HepG2 (cell line): ENCODE data around the gene ARHGAP5. TPM values are rescaled to one million over a fixed set of nuclear protein-coding genes. Genes with fewer than 3 reads are reported as not detected.

Experiments used
- CBX2 ChIP-seq, 2 experiments: fragments of 200-600 bp in 1 of 2; sonication (generic); formaldehyde crosslinking in 1 of 2; IDR thresholded peaks; 2 replicates each; pipeline versions ENCODE4 v1.7.0 to v1.8.1; 2018 to 2022; ENCODE audit warnings: low read depth in 2 of 2, low read length in 1 of 2, mild to moderate bottlenecking in 1 of 2, missing genetic modification reagents in 1 of 2
- CCAR2 ChIP-seq: fragments of 200-400 bp; formaldehyde crosslinking; optimal IDR thresholded peaks from 2 replicates; pipeline ENCODE3; 2018; ENCODE audit warnings: low read depth, mild to moderate bottlenecking, low read length, moderate library complexity
- HMG20B ChIP-seq: conservative IDR thresholded peaks from 2 replicates; pipeline ENCODE4 v1.6.1; 2016; ENCODE audit warnings: missing genetic modification reagents, missing compliant biosample characterization
- HOXD1 ChIP-seq: sonication (generic); formaldehyde crosslinking; IDR thresholded peaks from 2 replicates; pipeline ENCODE4 v1.5.0; 2020; ENCODE audit warnings: missing genetic modification reagents
- MBD4 ChIP-seq: IDR thresholded peaks from 2 replicates; pipeline ENCODE4 v1.6.1; 2012; ENCODE audit warnings: low read length, inconsistent platforms, borderline replicate concordance
- POLR2AphosphoS2 ChIP-seq: IDR thresholded peaks from 2 replicates; pipeline ENCODE4 v1.6.1; 2011; ENCODE audit warnings: low read depth, low read length, improper control_type of control experiment
- SCMH1 ChIP-seq: sonication (generic); formaldehyde crosslinking; IDR thresholded peaks from 2 replicates; pipeline ENCODE4 v1.9.0; 2021; ENCODE audit warnings: missing genetic modification reagents, mild to moderate bottlenecking, borderline replicate concordance
- SMAD3 ChIP-seq: sonication (generic); formaldehyde crosslinking; IDR thresholded peaks from 2 replicates; pipeline ENCODE4 v1.4.0; 2020; ENCODE audit warnings: missing genetic modification reagents
- SOX5 ChIP-seq: IDR thresholded peaks from 2 replicates; pipeline ENCODE4 v1.6.1; 2016; ENCODE audit warnings: borderline replicate concordance
- TOE1 ChIP-seq: sonication (generic); formaldehyde crosslinking; IDR thresholded peaks from 2 replicates; pipeline ENCODE4 v1.4.0; 2020; ENCODE audit warnings: mild to moderate bottlenecking, missing genetic modification reagents
- ZFX ChIP-seq: sonication (generic); formaldehyde crosslinking; IDR thresholded peaks from 2 replicates; pipeline ENCODE4 v1.4.0; 2020; ENCODE audit warnings: mild to moderate bottlenecking, low read depth, missing genetic modification reagents, moderate library complexity
- ZNF674 ChIP-seq: sonication (generic); formaldehyde crosslinking; IDR thresholded peaks from 2 replicates; pipeline ENCODE4 v1.5.0; 2020; ENCODE audit warnings: low read depth, mild to moderate bottlenecking, missing genetic modification reagents
- ZNF737 ChIP-seq: sonication (generic); formaldehyde crosslinking; IDR thresholded peaks from 2 replicates; pipeline ENCODE4 v1.5.0; 2020; ENCODE audit warnings: missing genetic modification reagents, mild to moderate bottlenecking, borderline replicate concordance
- polyA plus RNA-seq, 8 experiments: library from polyadenylated mRNA; depleted of rRNA in 3 of 8; stranded (reverse) in 7 of 8; unstranded in 1 of 8; fragments of >200 nt; fragmentation: Illumina TruSeq in 4 of 8; extraction: Trizol in 4 of 8; gene quantifications; 2 replicates each; pipeline versions ENCODE4 v1.2.1 to v1.2.3, GENCODE V29; 2011 to 2016; ENCODE audit warnings: low read depth in 4 of 8, missing spikeins in 1 of 8, mixed read lengths in 1 of 8; ENCODE audit not compliant: insufficient read depth in 1 of 8
- total RNA-seq, 5 experiments: library from RNA; depleted of rRNA; stranded (reverse); fragments of >200 nt; fragmentation: Illumina TruSeq; extraction: Trizol; gene quantifications; 2 replicates each; pipeline ENCODE4 v1.2.3, GENCODE V29; 2016; ENCODE audit warnings: low read depth in 1 of 5
- TF ChIP-seq, protein P1 (sequence below): sonication (generic); formaldehyde crosslinking; IDR thresholded peaks from 2 replicates; pipeline ENCODE4 v1.8.0; 2023; ENCODE audit warnings: mild to moderate bottlenecking, missing genetic modification reagents
- TF ChIP-seq, protein P2 (sequence below): fragments of 450-650 bp; IDR thresholded peaks from 2 replicates; pipeline ENCODE4 v1.6.1; 2017; ENCODE audit warnings: mild to moderate bottlenecking
- TF ChIP-seq, protein P3 (sequence below): sonication (generic); formaldehyde crosslinking; IDR thresholded peaks from 2 replicates; pipeline ENCODE4 v1.4.0; 2020; ENCODE audit warnings: missing genetic modification reagents, mild to moderate bottlenecking, borderline replicate concordance
- TF ChIP-seq, protein P4 (sequence below): IDR thresholded peaks from 2 replicates; pipeline ENCODE4 v1.6.1; 2016; ENCODE audit warnings: low read depth
- TF ChIP-seq, protein P5 (sequence below): sonication (generic); formaldehyde crosslinking; IDR thresholded peaks from 2 replicates; pipeline ENCODE4 v1.9.0; 2021; ENCODE audit warnings: missing genetic modification reagents, borderline replicate concordance

ARHGAP5 gene
- total and polyA plus RNA-seq, 2 of the 13 experiments (the other 11 are each of a cell fraction or from before 2014, with no cell fraction given) = 33.7 to 144 TPM

DNA sequence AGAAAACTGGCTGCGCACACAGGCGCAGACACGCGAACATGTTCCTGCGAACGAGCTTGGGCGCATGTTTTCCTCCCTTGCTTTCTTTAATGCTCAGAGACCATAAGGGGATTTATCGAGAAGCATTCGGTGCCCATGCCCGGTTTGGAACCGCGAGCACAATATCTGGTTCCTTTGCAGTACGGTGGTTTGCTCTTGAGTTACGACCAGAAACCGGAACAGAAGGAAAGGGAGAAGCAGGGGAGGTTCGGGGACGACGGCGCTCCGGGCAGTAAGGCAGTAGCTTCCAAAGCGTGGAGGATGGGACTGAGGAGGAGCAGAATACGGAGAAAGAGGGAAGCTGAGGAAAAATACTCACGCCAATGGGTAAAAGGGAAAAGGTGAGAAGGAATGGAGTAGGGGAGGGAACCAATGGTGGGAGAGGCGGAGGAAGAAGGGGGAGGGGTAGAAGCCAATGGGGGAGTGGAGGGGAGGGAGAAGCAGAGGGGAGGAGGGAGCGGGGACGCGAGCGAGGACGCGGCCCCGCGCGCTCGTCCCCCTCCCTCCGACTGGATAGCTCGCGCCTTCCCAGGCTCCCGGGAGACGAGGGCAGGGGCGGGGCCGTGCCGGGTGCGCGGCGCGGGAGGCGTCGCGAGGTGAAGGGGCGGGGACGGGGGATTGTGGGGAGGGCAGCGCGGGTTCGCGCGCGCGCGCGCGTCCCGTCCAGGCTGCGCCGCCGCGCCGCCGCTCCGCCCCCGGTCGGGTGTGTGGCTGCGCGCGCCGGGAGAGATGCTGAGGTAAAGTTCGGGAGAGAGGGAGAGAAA, 625 bp upstream of the ARHGAP5 start (continued):
- TF ChIP-seq, protein P1, sequence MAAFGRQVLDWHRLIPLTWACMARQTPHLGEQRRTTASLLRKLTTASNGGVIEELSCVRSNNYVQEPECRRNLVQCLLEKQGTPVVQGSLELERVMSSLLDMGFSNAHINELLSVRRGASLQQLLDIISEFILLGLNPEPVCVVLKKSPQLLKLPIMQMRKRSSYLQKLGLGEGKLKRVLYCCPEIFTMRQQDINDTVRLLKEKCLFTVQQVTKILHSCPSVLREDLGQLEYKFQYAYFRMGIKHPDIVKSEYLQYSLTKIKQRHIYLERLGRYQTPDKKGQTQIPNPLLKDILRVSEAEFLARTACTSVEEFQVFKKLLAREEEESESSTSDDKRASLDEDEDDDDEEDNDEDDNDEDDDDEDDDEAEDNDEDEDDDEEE (CRISPR knock-in tag) = peak; percentile 18; the same call in 1 of the 2 replicates
- TF ChIP-seq ZFX (CRISPR knock-in tag) = no peak
- TF ChIP-seq TOE1 (CRISPR knock-in tag) = peak; percentile 88; the same call in 1 of the 2 replicates
- TF ChIP-seq, protein P2, sequence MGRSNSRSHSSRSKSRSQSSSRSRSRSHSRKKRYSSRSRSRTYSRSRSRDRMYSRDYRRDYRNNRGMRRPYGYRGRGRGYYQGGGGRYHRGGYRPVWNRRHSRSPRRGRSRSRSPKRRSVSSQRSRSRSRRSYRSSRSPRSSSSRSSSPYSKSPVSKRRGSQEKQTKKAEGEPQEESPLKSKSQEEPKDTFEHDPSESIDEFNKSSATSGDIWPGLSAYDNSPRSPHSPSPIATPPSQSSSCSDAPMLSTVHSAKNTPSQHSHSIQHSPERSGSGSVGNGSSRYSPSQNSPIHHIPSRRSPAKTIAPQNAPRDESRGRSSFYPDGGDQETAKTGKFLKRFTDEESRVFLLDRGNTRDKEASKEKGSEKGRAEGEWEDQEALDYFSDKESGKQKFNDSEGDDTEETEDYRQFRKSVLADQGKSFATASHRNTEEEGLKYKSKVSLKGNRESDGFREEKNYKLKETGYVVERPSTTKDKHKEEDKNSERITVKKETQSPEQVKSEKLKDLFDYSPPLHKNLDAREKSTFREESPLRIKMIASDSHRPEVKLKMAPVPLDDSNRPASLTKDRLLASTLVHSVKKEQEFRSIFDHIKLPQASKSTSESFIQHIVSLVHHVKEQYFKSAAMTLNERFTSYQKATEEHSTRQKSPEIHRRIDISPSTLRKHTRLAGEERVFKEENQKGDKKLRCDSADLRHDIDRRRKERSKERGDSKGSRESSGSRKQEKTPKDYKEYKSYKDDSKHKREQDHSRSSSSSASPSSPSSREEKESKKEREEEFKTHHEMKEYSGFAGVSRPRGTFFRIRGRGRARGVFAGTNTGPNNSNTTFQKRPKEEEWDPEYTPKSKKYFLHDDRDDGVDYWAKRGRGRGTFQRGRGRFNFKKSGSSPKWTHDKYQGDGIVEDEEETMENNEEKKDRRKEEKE = no peak
- TF ChIP-seq SMAD3 (CRISPR knock-in tag) = 0 out of 2 replicates have a peak, but pooled peaks have one; percentile 8
- TF ChIP-seq, protein P3, sequence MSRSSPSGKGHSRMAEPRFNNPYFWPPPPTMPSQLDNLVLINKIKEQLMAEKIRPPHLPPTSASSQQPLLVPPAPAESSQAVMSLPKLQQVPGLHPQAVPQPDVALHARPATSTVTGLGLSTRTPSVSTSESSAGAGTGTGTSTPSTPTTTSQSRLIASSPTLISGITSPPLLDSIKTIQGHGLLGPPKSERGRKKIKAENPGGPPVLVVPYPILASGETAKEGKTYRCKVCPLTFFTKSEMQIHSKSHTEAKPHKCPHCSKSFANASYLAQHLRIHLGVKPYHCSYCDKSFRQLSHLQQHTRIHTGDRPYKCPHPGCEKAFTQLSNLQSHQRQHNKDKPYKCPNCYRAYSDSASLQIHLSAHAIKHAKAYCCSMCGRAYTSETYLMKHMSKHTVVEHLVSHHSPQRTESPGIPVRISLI (CRISPR knock-in tag) = no peak; the same call in 1 of the 2 replicates
- TF ChIP-seq, protein P4, sequence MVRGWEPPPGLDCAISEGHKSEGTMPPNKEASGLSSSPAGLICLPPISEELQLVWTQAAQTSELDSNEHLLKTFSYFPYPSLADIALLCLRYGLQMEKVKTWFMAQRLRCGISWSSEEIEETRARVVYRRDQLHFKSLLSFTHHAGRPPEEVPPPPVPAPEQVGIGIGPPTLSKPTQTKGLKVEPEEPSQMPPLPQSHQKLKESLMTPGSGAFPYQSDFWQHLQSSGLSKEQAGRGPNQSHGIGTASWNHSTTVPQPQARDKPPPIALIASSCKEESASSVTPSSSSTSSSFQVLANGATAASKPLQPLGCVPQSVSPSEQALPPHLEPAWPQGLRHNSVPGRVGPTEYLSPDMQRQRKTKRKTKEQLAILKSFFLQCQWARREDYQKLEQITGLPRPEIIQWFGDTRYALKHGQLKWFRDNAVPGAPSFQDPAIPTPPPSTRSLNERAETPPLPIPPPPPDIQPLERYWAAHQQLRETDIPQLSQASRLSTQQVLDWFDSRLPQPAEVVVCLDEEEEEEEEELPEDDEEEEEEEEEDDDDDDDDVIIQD (CRISPR knock-in tag) = peak; percentile 84; the same call in 1 of the 2 replicates
- TF ChIP-seq SCMH1 (CRISPR knock-in tag) = no peak
- TF ChIP-seq ZNF674 (CRISPR knock-in tag) = peak; percentile 73; the same call in 1 of the 2 replicates
- no peak; the same call in 1 of the 2 replicates for TF ChIP-seq ZNF737 (CRISPR knock-in tag)
- TF ChIP-seq SOX5 (CRISPR knock-in tag) = peak; percentile 16; the same call in 1 of the 2 replicates
- no peak for TF ChIP-seq HOXD1 (CRISPR knock-in tag)
- TF ChIP-seq CCAR2 = peak; percentile 71
- no peak for TF ChIP-seq CBX2 (IDR thresholded peaks at IDR 0.05; ENCODE audit: low read depth, low read length)
- 0 out of 2 replicates have a peak, but pooled peaks have one; percentile 9 for TF ChIP-seq CBX2 (CRISPR knock-in tag; IDR thresholded peaks at IDR 0.05; ENCODE audit: low read depth)
- TF ChIP-seq MBD4 = no peak
- no peak for TF ChIP-seq HMG20B
- TF ChIP-seq, protein P5, sequence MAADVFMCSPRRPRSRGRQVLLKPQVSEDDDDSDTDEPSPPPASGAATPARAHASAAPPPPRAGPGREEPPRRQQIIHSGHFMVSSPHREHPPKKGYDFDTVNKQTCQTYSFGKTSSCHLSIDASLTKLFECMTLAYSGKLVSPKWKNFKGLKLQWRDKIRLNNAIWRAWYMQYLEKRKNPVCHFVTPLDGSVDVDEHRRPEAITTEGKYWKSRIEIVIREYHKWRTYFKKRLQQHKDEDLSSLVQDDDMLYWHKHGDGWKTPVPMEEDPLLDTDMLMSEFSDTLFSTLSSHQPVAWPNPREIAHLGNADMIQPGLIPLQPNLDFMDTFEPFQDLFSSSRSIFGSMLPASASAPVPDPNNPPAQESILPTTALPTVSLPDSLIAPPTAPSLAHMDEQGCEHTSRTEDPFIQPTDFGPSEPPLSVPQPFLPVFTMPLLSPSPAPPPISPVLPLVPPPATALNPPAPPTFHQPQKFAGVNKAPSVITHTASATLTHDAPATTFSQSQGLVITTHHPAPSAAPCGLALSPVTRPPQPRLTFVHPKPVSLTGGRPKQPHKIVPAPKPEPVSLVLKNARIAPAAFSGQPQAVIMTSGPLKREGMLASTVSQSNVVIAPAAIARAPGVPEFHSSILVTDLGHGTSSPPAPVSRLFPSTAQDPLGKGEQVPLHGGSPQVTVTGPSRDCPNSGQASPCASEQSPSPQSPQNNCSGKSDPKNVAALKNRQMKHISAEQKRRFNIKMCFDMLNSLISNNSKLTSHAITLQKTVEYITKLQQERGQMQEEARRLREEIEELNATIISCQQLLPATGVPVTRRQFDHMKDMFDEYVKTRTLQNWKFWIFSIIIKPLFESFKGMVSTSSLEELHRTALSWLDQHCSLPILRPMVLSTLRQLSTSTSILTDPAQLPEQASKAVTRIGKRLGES = no peak
- peak; percentile 76; the same call in 1 of the 2 replicates for TF ChIP-seq POLR2AphosphoS2
